Gastroesophageal sphincter (tissue), 4 donors: ENCODE results near the gene PPP4R1. TPM values are rescaled to one million over a fixed set of nuclear protein-coding genes. Genes with fewer than 3 reads are reported as not detected.

ENCODE experiments used
- ATAC-seq: fragments of 150-250 bp; one replicate; pipeline ENCODE4 v1.9.1; 2016; ENCODE audit warnings: mild to moderate bottlenecking, moderate library complexity
- H3K27ac ChIP-seq, 4 donors: fragments of 200-600 bp; sonication (generic) in 3 of 4; 1 replicate in 3 of 4; 2 replicates in 1 of 4; pipeline ENCODE4 v1.5.1; 2016 to 2019
- H3K27me3 ChIP-seq: fragments of 200-600 bp; sonication (generic); one replicate; pipeline ENCODE4 v1.5.1; 2019
- H3K36me3 ChIP-seq, 2 donors: fragments of 200-600 bp; sonication (generic); one replicate each; pipeline ENCODE4 v1.5.1; 2019; ENCODE audit warnings: control low read depth in 1 of 2
- H3K4me1 ChIP-seq, 3 donors: fragments of 200-600 bp; sonication (generic); 1 replicate in 2 of 3; 2 replicates in 1 of 3; pipeline ENCODE4 v1.5.1; 2016 to 2019; ENCODE audit warnings: control low read depth in 2 of 3
- H3K4me3 ChIP-seq, 2 donors: fragments of 200-600 bp; sonication (generic); one replicate each; pipeline ENCODE4 v1.5.1; 2019; ENCODE audit warnings: mild to moderate bottlenecking in 1 of 2, moderate library complexity in 1 of 2
- H3K9me3 ChIP-seq, 3 donors: fragments of 200-600 bp; sonication (generic); one replicate each; pipeline ENCODE4 v1.5.1; 2017 to 2019; ENCODE audit warnings: control low read depth in 2 of 3
- CTCF ChIP-seq, 4 experiments: fragments of 200-600 bp in 2 of 4; fragments of 450-650 bp in 2 of 4; sonication (generic) in 1 of 4; IDR thresholded peaks; one replicate each; pipeline ENCODE4 v1.5.1; 2017 to 2019; ENCODE audit warnings: antibody characterized with exemption in 4 of 4, mild to moderate bottlenecking in 2 of 4, moderate library complexity in 2 of 4
- EP300 ChIP-seq: sonication (generic); formaldehyde crosslinking; IDR thresholded peaks from one replicate; pipeline ENCODE4 v1.6.1; 2017; ENCODE audit warnings: antibody characterized with exemption, mild to moderate bottlenecking
- POLR2A ChIP-seq, 2 donors: fragments of 450-650 bp; IDR thresholded peaks; one replicate each; pipeline ENCODE4 v1.6.1; 2017; ENCODE audit warnings: antibody characterized with exemption in 2 of 2, mild to moderate bottlenecking in 2 of 2, moderate library complexity in 1 of 2
- POLR2AphosphoS5 ChIP-seq: sonication (generic); formaldehyde crosslinking; IDR thresholded peaks from one replicate; pipeline ENCODE4 v1.6.1; 2017; ENCODE audit warnings: antibody characterized with exemption
- WGBS, 2 donors: methylation state at CpG; one replicate each; pipeline ENCODE4 v1.1.5; 2018; ENCODE audit warnings: low coverage in 1 of 2; 5-methylcytosine and 5-hydroxymethylcytosine counted together
- total RNA-seq, 4 donors: library from RNA; depleted of rRNA; stranded (reverse); fragments of >200 nt; gene quantifications; one replicate each; pipeline ENCODE4 v1.1.0, GENCODE V29; 2016

Gene PPP4R1
- total RNA-seq, 4 donors from 2014 or later: 91.1 to 174 (median 117) TPM

- Histone ChIP-seq H3K9me3 (no peaks in the 10 kb centered on the region), H3K27me3 (no peaks in the 10 kb centered on the region), H3K4me3 (peak overlapping the region; percentile 68 to 95), H3K4me1 (peaks cover 0 to 59% (median 5%) of the 10 kb centered on the region in 3 donors), H3K27ac (peak overlapping the region; percentile 83 to 99 (median 98)), H3K36me3 (peaks cover 0 to 10% of the 10 kb centered on the region in 2 donors)
- peak; percentile 52 for ATAC-seq
- WGBS, 2 donors: 0% methylated on average over 1 to 8 of the region's 78 CpGs
- TF ChIP-seq POLR2A (IDR thresholded peaks at IDR 0.05) (peak in 1 of 2 donors; percentile 19), CTCF (IDR thresholded peaks at IDR 0.05) (no peak)
Measured at GRCh38 chr18:9613550-9614400, 584 bp downstream of the PPP4R1 start.

DNA sequence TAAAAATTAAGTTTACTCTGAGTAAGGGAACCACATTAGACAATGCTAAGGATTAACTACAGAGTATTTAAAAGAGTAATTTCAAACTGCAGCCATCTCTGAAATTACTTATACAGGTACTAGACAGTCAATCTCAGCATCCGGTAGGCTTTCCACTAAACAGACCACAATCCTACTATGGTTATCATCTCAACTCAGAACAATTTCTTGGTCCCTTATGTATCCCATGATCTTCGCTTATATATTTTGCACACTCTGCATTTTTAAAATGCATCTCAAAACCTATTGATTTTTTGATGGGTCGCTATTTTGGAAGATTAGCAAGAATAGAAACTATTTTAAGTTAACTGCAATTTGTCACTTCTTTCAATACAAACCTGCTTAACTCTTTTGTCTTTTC, 1.4 kb downstream of the PPP4R1 start:
- H3K9me3 ChIP-seq: no peaks in the 10 kb centered on the region
- H3K27ac ChIP-seq: peak overlapping the region; percentile 83 to 99 (median 98)
- TF ChIP-seq CTCF (IDR thresholded peaks at IDR 0.05) (no peak), POLR2AphosphoS5 (no peak), EP300 (no peak), POLR2A (IDR thresholded peaks at IDR 0.05) (no peak)
- peaks cover 0 to 10% of the 10 kb centered on the region in 2 donors for H3K36me3 ChIP-seq
- no peaks in the 10 kb centered on the region for H3K27me3 ChIP-seq
- WGBS, 2 donors: 17 to 24% methylated on average over 2 to 3 of the region's 3 CpGs
- H3K4me3 ChIP-seq: peak overlapping the region; percentile 68 to 95
- no peak for ATAC-seq
- H3K4me1 ChIP-seq: peaks cover 0 to 67% (median 5%) of the 10 kb centered on the region in 3 donors

- Histone ChIP-seq H3K27me3 (no peaks in the 10 kb centered on the region), H3K4me1 (peaks cover 0 to 70% (median 5%) of the 10 kb centered on the region in 3 donors), H3K9me3 (no peaks in the 10 kb centered on the region), H3K36me3 (peaks cover 0 to 10% of the 10 kb centered on the region in 2 donors), H3K4me3 (peak overlapping the region in 1 of 2 donors; percentile 95), H3K27ac (peak overlapping the region in 3 of 4 donors; percentile 98 to 99 (median 98))
- 40 to 45% methylated on average over 3 of the region's 3 CpGs for WGBS, 2 donors
- TF ChIP-seq CTCF (IDR thresholded peaks at IDR 0.05) (peak; percentile 21 to 67 (median 56)), POLR2AphosphoS5 (no peak), EP300 (no peak), POLR2A (IDR thresholded peaks at IDR 0.05) (no peak)
- no peak for ATAC-seq
Measured at GRCh38 chr18:9612215-9612830, 2.0 kb downstream of the PPP4R1 start.

DNA sequence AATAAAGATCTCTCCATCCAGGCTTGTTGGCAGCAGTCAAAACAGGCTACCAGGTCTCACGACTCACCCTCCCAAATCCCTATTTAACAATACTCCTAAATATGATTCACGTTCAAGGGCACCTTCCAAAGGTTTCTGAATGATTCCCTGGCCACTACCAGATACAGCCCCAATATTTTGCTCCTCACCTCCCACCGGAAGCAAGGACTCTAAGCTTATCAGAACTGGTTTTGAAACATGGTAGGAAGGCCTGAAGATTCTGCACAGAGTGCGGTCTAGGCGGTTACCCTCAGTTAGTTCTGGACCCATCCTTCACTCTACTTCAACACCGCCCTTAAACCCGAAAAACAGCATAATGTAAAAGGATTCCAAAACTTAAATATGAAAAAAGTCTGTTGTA, 5.2 kb downstream of the PPP4R1 start:
- TF ChIP-seq CTCF (IDR thresholded peaks at IDR 0.05) (no peak), POLR2AphosphoS5 (no peak), EP300 (no peak), POLR2A (IDR thresholded peaks at IDR 0.05) (no peak)
- Histone ChIP-seq H3K4me3 (no peak overlapping the region), H3K27me3 (no peaks in the 10 kb centered on the region), H3K27ac (peak overlapping the region in 1 of 4 donors; percentile 10), H3K36me3 (peaks cover 0 to 10% of the 10 kb centered on the region in 2 donors), H3K4me1 (peaks cover 0 to 70% (median 0%) of the 10 kb centered on the region in 3 donors), H3K9me3 (no peaks in the 10 kb centered on the region)
- WGBS, 2 donors: 72 to 84% methylated on average over 4 to 7 of the region's 7 CpGs
- no peak for ATAC-seq
